Measurements from ENCODE around the gene DCP1A.
"Not testable (repeated sequence)": the region's sequence is repeated elsewhere in the genome, so short reads cannot be mapped to it uniquely, and the experiment has no call there.

The DCP1A gene

DNA sequence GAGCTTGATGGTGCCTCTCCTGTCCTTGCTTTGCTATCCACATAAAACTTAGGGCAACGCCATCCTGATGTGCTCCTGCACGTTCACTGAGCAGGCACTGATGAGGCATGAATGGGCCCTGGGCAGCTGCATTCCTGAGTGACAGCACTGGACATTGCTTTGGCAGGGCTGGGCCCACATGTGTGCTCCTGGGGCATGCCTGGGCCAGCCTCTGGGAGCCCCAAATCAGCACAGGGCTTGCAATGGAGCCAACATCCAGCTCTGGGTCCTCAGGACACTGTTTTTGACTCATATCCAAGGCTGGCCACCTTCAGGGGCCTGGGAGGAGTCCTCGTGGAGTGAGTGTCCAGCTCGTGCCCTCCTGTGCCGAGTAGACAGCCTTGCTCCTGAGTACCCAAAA, 85.6 kb downstream of the DCP1A start:
- no peak for DNase-seq

GRCh38 chr3:53260286-53260785, 87.0 kb downstream of the DCP1A start:
- no peak for DNase-seq

DNA sequence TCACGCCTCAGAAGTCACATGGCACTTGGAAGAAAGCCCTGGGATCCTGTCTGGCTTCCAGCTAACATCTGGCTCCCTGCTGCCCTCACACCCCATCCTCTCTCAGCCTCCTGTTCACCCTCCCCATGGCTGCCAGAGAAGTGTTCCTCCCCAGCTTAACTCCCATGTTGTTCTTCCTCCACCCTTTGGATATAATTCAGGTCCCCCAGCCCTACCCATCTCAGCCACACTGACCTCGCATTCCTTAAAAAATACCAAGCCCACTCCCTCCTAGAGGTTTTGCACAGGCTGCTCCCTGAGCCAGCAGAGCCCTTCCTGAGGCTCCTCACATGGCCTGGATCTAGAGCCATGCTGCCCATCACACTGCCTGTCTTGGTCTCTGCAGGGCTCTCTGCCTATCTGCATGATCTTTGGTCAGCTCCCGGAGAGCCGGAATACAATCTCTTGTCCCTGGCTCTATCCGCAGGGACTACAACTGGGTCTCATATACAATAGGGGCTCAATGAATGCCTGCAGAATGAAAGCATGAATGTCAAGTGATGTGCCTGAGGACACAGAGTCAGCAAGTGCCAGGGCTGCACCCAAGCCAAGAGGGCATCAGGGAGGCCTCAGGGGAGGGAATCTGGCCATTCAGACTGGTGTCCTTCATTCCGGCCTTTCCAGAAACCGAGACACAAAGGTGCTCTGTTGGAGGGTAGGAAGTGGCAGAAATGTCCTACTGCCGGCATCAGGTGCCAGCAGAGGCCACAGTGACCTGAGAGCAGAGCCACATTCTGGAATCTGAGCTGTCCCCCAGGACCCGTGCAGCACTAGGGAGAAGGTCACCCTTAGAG, 87.7 kb downstream of the DCP1A start:
- DNase-seq, result no peak

DNA sequence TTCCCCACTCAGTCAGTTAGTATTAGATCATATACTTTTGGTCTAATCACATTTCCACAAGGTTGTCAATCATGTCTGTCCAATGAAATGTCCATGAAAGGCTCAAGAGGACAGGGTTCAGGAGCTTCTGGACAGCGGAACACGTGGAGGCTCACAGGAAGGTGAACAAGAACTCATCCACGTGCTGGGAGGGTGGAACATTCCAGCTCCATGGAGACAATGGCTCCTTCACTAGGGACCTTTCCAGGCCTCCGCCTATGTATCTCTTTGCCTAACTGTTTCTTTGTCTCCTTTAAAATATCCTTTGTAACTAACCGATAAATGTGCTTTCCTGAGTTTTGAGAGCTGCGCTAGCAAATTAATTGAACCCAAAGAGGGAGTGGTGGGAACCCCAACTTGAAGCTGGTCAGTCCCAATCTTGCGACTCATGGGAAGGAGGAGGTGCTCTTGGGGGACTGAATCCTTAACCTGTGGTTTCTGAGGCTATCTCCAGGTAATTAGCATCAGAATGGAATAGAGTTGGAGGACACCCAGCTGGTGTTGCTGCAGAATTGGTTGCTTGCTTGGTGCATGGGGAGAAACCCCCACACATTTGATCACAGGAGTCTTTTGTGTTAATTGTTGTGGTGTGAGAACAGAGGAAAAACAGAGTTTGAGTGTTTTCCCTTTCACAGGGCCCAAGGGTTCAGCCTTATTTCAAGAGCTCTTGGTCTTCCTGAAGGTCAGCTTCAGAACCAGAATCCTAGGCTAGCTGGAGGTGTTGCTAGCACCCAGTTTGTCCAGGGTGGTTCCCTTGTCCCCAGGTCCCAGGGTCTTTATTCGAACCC, 88.5 kb downstream of the DCP1A start:
- DNase-seq, result no peak

GRCh38 chr3:53257465-53257864, 89.9 kb downstream of the DCP1A start:
- no peak for DNase-seq

GRCh38 chr3:53256704-53257055, 90.7 kb downstream of the DCP1A start:
- no peak for DNase-seq

- peak; percentile 58 for DNase-seq
Observed at GRCh38 chr3:53255775-53256703, 91.3 kb downstream of the DCP1A start, which contains the start of gene TKT. Gene TKT, minus strand, starts transcription at chr3:53256022. Its CDS starts 80 bp downstream, at chr3:53255942.

- peak; percentile 43 for DNase-seq
Observed at GRCh38 chr3:53255423-53255774, 91.9 kb downstream of the DCP1A start.

GRCh38 chr3:53254509-53255422, 92.6 kb downstream of the DCP1A start:
- DNase-seq, result peak; percentile 16

DNA sequence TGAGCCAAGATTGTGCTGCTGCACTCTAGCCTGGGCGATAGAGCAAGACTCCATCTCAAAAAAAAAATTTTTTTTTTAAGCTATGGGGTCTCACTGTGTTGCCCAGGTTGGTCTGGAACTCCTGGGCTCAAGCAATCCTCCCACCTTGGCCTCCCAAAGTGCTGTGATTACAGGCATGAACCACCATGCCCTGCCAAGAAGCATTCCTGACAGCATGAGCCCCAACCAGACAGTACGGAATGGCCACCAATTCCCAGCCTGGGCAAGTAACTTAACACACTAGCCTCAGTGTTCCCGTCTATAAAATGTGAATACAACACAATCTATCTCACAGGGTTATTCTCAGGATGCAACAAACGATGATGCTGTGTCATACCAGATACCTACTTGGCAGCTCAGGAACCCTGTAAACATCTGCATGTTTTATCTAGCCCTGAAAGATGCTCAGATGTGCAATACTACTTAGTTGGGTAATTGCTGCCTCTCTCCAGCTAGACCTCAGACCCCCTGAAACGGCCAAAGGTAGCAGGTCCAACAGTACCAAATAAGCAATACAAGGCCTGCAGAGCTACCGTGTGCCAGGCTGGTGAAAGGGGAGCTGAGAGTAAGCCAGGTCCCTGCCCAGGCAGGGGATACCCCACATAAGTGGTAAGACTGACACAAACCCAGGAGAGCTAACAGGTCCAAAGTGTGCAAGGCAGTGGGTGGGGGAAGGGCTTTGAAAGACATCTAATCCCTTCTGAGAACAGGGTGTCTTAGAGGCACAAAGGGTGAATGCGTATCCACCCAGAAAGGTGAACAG, 93.4 kb downstream of the DCP1A start:
- DNase-seq, result no peak

- not testable (repeated sequence) for DNase-seq
Observed at GRCh38 chr3:53252947-53253322, 94.4 kb downstream of the DCP1A start.

DNA sequence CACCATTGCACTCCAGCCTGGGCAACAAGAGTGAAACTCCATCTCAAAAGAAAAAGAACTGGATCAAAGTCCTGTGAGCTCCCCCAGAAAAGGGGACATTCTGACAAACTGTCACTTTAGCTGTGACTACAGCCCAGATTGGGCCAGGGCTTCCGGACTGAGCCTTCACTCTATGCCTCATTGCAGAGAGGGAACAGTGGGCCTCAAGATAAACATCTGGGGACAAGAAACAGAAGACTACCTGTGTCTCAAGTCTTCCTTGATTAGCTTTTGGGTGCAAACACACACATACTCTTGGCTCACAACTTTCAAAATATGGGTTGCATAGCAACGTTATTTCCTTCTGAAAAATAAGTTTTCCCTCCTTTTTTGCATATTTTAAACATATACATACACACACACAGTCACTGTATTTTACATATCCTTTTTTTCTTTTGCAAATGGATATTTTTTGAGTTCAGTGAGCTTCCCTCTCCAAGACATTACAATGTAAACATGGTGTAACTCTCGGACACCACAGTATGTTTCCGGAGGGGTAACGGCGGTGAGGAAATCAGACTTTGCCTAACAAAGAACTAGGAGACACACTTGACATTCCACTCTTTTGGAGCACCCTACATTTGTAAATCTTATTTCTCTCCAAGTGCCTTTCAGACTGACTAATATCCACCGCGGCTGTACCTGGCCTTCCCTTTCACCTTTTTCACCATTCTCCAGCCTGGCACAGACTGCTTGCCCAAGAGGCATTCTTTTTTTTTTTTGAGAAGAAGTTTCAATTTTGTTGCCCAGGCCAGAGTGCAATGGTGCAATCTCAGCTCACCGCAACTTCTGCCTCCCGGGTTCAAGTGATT, 95.0 kb downstream of the DCP1A start:
- no peak for DNase-seq

DNA sequence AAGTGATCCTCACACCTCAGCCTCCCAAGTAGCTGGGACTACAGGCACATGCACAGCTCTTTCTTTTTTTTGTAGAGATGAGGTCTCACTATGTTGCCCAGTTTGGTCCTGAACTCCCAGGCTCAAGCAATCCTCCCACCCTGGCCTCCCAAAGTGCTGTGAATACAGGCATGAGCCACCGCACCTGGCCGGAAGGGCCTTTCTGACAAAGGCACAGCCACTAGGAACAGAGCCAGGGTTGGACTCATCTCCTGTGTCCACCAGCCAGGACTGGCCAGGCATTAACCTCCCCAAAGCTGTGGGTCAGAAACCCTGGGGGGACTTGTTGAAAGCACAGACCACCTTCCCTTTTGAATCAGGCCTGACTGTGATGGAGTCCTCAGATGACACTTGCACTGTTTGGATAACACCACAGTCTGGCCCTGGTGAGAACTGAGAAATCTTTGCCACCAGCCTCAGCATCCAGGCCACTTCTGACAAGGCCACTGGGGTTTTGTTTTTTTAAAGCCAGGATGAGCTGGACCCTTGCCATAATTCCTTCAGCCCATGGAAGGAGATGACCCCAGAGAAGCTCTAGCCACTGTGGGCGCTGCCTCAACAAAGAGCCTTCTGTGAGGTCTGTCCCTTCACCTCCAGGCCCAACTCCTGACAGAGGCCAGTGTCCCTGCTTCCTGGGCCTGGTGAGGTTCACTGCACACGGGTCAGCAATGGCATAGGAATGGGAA, 96.3 kb downstream of the DCP1A start:
- DNase-seq, result no peak

DNA sequence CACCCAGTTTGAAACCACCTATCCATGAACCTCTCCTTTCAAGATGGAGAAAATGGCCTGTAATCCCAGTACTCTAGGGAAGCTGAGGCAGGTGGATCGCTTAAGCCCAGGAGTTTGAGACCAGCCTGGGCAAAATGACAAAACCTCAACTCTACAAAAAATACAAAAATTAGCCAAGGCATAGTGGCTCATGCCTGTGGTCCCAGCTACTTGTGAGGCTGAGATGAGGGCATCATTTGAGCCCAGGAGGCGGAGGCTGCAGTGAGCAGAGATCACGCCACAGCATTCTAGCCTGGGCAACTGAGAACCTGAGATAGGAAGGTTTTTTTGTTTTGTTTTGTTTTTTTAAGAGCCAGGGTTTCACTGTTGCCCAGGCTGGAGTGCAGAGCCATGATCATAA, 96.9 kb downstream of the DCP1A start:
- no peak for DNase-seq

DNA sequence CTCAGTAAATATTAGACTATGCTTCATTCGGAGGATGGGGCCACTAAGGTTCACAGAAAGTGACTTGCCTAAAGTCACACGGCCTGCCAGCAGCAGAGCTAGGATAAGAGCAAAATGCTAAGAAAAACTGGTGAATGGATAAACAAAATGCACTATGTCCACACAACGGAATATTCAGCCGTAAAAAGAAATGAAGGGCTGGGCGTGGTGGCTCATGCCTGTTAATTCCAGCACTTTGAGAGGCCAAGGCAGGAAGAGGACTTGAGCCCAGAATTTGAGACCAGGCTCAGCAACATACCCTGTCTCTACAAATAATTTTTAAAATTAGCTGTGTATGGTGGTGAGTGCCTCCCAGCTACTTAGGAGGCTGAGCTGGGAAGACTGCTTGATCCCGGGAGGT, 99.2 kb downstream of the DCP1A start:
- no peak for DNase-seq

GRCh38 chr3:53247619-53248018, 99.7 kb downstream of the DCP1A start:
- no peak for DNase-seq

DNA sequence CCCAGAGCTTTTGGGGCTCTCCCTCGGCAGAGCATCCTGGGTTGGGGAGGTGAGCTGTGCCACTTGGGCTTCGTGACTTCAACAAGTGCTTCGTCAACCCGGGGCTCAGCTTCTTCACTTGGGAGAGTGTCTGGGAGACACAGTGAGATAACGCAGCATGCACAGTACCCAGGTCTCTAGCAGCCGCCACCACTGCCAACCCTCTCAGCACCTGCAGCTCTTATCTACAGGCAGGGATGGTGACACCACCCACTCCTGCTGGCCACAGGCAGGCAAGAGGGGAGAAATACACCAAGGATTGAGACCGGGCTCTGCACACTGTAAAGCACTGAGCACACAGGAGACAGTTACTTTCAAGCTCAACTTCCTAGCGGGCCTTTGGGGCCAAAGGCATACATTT, 103.1 kb downstream of the DCP1A start:
- no peak for DNase-seq

DNA sequence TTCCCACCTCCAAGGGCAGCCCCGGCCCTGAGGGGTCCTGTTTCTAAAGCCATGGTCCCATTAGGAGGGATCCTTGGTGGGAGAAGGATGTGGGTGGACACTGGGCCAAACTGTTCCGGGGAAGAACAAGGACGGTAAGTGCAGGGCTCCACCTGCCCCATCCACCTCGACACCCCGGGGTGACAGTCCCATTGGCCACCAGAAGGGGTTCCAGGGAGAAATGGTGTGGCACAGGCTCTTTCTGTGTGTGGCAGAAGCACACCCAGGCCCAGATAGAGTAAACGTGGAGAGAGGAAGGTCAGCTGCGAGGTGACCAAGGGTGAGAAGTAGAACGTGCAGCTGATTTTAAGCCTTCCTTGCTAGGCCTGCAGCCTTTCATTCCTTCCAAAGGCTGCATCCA, 103.6 kb downstream of the DCP1A start:
- no peak for DNase-seq

DNA sequence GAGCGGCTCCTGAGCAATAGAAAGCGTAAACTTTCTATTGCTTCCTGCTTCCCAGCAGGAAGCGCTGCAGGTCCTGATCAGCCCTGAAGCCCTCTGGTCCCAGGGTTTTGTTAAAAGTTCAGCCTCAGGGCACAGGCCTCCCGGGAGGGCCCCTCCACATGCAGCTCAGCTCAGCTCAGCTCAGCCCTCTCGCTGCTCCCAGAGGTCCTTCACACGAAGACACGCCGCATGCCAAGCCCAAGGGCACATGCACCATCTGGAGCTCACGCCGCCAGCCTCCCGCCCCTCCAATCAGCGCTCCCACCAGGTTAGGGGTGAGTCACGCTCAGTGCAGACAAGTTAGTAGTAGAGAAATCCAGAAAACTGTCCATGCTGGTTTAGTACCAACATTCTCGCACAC, 104.2 kb downstream of the DCP1A start:
- DNase-seq, result no peak
